GM21825 (cell line): Measurements from ENCODE around the gene IDH3G.
"Not testable (repeated sequence)": the region's sequence is repeated elsewhere in the genome, so short reads cannot be mapped to it uniquely, and the experiment has no call there.

Experiments
- ATAC-seq: cut with Tn5 transposase; IDR thresholded peaks from one replicate; pipeline ENCODE4 v1.9.1; 2021; ENCODE audit warnings: mild to moderate bottlenecking, moderate library complexity; ENCODE audit not compliant: unreplicated experiment

The IDH3G gene

DNA sequence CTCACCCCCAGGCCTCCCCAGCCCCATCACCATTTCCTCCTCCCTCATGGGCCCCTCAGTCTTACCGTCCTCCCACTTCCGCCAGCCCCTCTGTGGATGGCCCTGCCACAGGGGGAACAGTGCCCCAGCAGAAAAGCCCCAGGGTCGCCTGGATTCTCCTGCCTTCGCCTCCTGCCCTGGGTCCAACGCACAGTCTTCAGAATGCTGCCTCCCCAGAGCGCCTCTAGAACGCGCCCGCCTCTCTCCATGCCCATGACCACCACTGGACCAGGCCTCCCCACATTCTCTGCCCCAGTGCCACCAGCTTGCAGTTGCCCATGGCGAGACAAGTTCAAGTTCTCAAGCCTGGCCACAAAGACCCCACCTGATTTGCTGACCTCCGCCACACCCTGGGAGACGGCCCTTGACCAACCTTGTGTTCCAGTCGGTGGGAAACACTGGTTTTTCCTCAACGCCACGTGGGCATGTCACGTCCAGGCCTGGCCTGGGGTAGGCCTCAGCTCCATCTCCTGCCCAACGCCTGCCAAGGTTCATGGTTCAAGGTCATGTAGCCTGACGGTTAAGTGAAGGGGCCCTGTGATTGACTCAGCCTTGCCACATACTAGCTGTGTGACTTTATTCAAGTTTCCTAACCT, 30.8 kb downstream of the IDH3G start:
- ATAC-seq, result no peak

DNA sequence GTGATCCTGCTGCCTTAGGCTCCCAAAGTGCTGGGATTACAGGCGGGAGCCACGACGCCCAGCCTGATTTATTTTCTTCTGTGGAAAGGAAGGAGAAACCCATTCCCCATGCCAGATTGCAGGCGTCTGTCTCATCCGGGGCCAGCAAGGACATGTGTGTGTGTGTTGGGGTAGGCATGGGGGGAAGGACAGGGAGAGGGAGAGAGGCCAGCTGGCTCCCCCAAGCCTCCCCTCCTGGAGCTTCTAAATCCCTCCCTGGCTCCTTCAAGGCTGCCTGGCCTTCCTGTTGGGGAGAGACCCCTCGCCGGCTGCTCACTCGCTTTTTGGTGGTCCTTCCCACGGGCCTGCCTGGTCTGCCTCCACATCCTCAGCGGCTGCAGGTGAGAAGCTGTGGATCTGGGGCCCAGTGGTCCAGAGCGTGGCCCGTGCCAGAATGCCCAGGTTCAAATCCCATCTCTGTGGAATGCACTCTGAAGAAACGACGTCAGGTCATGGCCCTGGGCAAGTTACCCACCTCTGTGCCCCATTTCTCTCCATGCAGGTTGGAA, 31.5 kb downstream of the IDH3G start:
- no peak for ATAC-seq

- no peak for ATAC-seq
Observed at GRCh38 chrX:153761863-153762262, 32.3 kb downstream of the IDH3G start.

- no peak for ATAC-seq
Observed at GRCh38 chrX:153755136-153755535, 39.0 kb downstream of the IDH3G start.

- no peak for ATAC-seq
Observed at GRCh38 chrX:153750127-153750774, 43.9 kb downstream of the IDH3G start.

DNA sequence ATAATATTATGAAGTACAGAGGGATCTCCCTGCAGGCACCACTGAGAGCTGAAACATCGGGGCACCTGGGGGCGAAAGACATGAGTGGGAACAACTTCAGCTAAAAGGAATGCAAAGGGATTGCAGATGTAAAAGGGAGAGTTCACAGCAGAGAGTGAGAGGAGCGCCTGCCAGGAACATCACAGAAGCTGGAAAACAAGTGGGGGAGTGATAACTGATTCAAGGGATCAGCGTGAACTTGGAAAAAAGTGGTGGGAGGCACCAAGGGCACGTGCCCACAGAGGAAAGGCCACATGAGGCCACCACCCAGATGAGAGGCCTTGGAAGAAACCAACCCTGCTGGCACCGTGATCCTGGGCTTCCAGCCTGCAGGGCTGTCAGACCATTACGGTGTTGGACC, 45.2 kb downstream of the IDH3G start:
- not testable (repeated sequence) for ATAC-seq

DNA sequence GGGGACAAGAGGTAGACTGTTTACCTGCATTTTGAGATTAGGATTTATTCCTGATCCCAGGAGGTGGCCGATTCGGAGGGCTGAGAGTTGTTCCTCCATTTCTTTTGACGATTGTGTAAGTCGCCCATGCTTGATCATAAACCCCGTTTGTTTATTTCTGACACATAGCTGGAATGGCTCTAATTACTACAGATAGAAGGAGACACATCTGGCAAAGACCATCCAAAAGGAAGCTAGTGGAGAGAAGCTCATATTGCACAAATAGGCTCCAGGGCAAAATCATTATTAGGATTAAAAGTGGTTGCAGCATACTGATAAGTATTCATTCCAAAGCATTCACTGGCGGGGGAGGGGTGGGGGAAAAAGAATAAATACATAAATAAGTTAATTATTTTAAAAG, 47.2 kb downstream of the IDH3G start:
- ATAC-seq, result not testable (repeated sequence)

- no peak for ATAC-seq
Observed at GRCh38 chrX:153746359-153746758, 47.8 kb downstream of the IDH3G start.

- not testable (repeated sequence) for ATAC-seq
Observed at GRCh38 chrX:153745067-153745433, 49.1 kb downstream of the IDH3G start.

DNA sequence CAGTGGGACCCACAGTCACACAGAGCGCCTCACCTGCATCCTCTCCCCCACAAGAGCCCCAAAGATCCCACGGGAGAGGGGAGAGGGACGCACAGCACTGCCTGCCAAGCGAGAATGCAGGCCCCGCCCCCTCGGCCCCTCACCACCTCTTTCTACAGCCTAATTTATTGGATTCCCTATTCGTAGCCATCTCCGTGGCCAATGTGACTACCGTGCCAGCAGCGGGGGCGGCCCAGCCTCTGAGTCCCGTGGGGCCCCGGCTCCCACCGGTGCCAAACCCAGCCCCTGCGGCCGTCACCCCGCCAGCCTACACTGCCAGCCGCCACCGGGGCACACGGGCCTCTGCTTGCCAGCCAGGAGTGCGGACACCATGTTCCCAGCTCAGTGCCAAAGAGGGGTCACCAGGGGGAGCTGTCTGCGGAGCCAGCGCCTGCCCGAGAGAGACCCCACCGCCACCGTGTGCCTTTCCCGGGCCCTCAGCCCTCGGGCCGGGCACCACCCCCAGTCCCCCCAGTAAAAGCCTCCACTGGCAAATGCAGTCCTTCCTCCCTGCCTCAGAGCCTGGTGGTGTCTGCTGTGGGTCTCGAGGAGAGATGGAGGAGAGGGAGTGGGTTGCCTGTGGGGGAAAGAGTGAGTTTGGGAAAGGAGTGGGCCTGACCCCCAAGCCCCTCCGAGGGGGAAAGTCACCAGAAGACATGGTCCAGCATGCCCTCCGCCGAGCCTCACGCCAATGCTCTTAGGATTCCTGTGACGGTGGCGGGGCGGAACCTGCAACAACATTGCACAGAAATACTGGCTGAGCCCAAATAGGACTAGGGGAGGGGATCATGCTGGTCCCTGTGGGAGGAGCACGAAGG, 49.7 kb downstream of the IDH3G start:
- no peak for ATAC-seq

- not testable (repeated sequence) for ATAC-seq
Observed at GRCh38 chrX:153743468-153744209, 50.5 kb downstream of the IDH3G start.

DNA sequence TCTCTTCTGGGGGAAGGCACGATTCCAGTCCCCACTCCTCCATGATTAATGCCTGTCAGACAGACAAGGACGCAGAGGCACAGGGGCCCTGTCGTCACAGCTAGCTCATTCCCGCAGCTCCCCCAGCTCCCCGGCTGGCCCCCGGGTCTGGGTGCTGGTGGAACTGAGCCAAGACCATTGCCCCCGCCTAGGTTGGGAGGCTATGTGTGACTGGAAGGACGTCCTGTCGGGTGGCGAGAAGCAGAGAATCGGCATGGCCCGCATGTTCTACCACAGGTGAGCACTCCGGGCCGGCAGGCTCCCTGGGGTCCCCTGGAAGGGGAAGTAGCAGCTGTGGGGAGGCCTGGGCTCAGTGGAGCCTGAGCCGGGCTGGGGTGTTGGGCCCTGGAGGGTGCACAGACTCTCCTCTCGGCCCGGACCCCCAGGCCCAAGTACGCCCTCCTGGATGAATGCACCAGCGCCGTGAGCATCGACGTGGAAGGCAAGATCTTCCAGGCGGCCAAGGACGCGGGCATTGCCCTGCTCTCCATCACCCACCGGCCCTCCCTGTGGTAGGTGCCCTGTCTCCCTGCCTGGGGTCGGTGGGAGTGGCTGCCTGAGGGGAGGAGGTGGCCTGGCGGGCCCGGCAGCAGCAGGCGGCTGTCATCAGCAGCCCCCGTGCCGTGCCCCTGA, 51.2 kb downstream of the IDH3G start:
- not testable (repeated sequence) for ATAC-seq

DNA sequence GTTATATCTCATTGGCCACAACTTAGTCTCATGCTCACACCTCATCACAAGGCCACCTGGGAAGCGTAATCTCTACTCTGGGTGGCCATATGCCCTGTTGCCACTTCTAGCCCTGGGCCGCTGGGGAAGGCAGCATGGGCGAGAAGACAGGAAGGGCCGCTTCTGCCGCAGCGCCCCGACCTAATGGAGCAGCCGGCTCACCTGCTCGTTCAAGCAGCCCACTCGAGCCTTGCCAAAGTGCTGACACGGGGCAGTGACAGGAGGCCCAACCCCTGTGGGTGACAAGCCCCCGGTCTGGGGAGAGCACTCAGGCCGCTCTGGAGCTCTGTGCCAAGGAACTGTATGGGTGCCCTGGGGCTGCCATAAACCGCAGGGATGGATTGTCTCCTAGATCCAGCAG, 52.1 kb downstream of the IDH3G start:
- not testable (repeated sequence) for ATAC-seq

- no peak for ATAC-seq
Observed at GRCh38 chrX:153741446-153741845, 52.7 kb downstream of the IDH3G start.

- ATAC-seq, result no peak
Observed at GRCh38 chrX:153740631-153741222, 53.4 kb downstream of the IDH3G start.

DNA sequence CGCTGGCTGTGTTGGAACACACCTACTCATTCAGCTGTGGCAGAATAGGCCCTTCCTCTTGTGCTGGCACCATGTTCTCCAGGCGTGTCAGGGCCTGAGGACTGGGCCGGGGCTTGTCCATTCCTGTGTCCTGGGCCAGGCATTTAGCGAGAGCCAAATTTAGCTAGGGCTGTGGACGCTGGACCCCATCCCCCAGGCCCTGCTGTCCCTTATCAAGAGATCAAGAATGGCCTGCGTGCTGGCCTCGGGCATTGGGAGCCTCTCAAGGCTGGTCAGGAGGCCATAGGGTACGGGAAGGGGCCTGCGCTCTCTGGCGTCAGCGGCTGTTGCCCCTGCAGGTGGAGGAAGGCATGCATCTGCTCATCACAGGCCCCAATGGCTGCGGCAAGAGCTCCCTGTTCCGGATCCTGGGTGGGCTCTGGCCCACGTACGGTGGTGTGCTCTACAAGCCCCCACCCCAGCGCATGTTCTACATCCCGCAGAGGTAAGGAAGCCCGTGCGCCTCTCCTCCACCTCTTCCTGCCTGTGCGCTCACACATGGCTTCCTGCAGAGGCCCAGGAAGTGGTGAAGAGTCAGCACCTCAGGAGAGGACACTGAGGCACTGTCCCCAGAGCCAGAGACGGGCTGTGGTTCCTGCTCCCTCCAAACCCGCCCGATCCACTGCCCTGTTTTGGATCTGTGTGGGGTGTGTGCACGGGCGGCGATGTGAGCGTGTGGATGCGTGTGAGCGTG, 54.3 kb downstream of the IDH3G start:
- no peak for ATAC-seq

DNA sequence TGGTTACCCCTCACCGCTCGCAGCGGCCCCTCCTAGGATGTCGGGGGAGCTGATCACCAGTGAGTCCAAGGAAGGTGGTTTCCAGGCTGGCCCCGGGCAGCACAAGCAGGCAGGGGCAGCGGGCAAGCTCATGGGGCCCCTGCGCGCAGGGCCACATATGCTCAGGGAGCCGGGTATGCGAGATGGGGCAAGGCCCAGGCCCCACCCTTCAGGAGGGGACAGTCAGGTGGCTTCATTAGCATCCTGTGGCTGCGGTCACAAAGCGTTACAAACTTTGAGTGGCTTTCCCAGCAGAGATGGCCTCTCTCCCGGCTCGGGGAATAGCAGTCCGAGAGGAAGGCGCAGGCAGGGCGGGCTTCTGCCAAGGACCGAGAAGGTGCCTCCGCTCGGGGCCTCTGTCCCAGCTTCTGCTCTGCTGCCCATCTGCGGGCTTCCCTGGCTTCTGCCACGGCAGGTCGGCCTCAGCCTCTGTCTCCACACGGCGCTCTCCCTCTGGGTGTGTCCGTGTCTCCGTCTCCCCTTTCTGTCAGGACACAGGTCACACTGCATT, 56.0 kb downstream of the IDH3G start:
- ATAC-seq, result no peak

DNA sequence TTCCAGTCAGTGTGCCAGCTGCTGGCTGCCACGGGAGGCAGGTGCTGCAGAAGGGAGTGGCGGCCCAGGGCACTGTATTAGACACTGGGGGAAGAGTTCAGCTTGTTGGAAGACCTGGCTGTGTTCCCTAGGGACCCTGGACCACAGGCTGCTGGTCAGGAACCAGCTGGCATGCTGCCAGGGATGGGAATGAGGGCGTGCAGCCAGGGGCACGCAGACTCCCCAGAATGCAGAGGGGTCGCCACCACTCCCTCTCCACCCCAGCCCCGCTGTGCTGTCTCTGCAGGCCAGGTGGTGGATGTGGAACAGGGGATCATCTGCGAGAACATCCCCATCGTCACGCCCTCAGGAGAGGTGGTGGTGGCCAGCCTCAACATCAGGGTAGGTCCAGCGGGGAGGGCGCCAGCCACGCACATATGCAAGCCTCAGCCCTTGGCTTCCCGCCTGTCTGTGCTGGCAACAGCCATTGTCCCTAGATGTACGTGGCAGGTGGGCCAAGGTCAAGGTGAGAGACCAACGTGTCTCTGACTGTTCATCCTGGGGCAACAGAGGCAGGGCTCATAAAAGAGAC, 57.2 kb downstream of the IDH3G start:
- ATAC-seq, result no peak
